Thoracic aorta (tissue), 2 donors: ENCODE results near the gene ABCB8. TPM values are rescaled to one million over a fixed set of nuclear protein-coding genes. Genes with fewer than 3 reads are reported as not detected.

Source experiments
- ATAC-seq: fragments of 150-250 bp; one replicate; pipeline ENCODE4 v1.8.0; 2017; ENCODE audit warnings: low read depth; ENCODE audit not compliant: insufficient number of reproducible peaks, low FRiP score
- DNase-seq: peaks from one replicate; pipeline ENCODE4 v3.0.0-alpha.2; 2020; ENCODE audit warnings: low spot score
- H3K27ac ChIP-seq, 2 donors: fragments of 200-600 bp; sonication (generic); 1 replicate in 1 of 2; 2 replicates in 1 of 2; pipeline ENCODE4 v1.5.1; 2016; ENCODE audit warnings: mild to moderate bottlenecking in 2 of 2, moderate library complexity in 2 of 2
- H3K27me3 ChIP-seq: fragments of 200-600 bp; sonication (generic); replicated peaks from 2 replicates; pipeline ENCODE4 v1.6.0; 2016; ENCODE audit warnings: mild to moderate bottlenecking; ENCODE audit not compliant: insufficient read depth
- H3K36me3 ChIP-seq: fragments of 200-600 bp; sonication (generic); one replicate; pipeline ENCODE4 v1.5.1; 2016
- H3K4me1 ChIP-seq, 2 donors: fragments of 200-600 bp; sonication (generic); 1 replicate in 1 of 2; 2 replicates in 1 of 2; pipeline versions ENCODE4 v1.5.1 to v1.6.0; 2016; ENCODE audit warnings: low read depth in 2 of 2, mild to moderate bottlenecking in 1 of 2; ENCODE audit not compliant: control insufficient read depth in 1 of 2
- H3K4me3 ChIP-seq: fragments of 200-600 bp; sonication (generic); 2 replicates; pipeline ENCODE4 v1.5.1; 2016; ENCODE audit warnings: mild to moderate bottlenecking
- H3K9me3 ChIP-seq: fragments of 200-600 bp; sonication (generic); 2 replicates; pipeline ENCODE4 v1.5.1; 2016
- total RNA-seq, 2 donors: library from RNA; depleted of rRNA; stranded (reverse); fragments of >200 nt; gene quantifications; one replicate each; pipeline versions ENCODE4 v1.1.0 to v1.2.3, GENCODE V29; 2016
- TF ChIP-seq, protein P1 (sequence below): fragments of 200-600 bp; sonication (generic); IDR thresholded peaks from one replicate; pipeline ENCODE4 v1.5.1; 2019; ENCODE audit warnings: antibody characterized with exemption

ABCB8 gene
- 10 to 100 TPM; 34.1 to 35.1 TPM for total RNA-seq

DNA sequence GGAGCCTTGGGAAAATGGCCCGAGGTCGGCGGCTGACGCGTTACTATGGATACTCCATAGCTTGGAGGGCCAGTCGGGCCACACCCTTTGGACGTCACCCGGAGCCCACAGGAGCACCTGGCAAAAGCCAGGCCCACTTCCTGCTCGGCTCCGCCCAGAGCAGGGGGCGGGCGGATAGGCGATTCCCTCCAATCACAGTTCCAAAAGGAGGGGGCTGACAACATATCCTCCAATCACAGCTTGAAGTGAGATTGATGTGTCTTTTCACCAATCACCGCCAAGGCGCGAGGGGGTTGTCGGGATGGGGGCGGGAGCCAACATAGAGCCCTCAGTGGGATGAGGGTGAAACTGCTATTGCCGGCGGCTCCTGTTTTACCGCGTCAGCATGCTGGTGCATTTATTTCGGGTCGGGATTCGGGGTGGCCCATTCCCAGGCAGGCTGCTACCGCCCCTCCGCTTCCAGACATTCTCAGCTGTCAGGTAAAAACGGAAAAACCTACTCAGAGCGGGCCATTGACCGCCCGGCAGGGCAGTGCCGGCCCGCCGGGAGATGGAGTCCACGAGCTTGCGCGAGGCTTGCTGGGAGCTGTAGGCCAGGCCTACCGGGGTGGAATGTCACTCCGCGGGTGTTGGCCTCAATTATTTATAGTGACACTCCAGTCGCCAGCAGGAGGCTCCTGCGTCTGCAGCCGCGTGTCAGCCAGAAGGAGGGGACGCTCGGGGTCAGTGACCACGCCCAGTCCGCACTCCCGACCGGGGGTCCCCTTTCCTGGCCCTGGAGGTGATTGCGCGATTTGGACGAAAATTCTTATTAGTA is at the start of gene ABCB8:
ABCB8 (plus strand) TSS at position 320 of the 817 bp plus-strand sequence; CDS start at position 386, 66 bp downstream.
- TF ChIP-seq, protein P1, sequence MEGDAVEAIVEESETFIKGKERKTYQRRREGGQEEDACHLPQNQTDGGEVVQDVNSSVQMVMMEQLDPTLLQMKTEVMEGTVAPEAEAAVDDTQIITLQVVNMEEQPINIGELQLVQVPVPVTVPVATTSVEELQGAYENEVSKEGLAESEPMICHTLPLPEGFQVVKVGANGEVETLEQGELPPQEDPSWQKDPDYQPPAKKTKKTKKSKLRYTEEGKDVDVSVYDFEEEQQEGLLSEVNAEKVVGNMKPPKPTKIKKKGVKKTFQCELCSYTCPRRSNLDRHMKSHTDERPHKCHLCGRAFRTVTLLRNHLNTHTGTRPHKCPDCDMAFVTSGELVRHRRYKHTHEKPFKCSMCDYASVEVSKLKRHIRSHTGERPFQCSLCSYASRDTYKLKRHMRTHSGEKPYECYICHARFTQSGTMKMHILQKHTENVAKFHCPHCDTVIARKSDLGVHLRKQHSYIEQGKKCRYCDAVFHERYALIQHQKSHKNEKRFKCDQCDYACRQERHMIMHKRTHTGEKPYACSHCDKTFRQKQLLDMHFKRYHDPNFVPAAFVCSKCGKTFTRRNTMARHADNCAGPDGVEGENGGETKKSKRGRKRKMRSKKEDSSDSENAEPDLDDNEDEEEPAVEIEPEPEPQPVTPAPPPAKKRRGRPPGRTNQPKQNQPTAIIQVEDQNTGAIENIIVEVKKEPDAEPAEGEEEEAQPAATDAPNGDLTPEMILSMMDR, result peak; percentile 53

DNA sequence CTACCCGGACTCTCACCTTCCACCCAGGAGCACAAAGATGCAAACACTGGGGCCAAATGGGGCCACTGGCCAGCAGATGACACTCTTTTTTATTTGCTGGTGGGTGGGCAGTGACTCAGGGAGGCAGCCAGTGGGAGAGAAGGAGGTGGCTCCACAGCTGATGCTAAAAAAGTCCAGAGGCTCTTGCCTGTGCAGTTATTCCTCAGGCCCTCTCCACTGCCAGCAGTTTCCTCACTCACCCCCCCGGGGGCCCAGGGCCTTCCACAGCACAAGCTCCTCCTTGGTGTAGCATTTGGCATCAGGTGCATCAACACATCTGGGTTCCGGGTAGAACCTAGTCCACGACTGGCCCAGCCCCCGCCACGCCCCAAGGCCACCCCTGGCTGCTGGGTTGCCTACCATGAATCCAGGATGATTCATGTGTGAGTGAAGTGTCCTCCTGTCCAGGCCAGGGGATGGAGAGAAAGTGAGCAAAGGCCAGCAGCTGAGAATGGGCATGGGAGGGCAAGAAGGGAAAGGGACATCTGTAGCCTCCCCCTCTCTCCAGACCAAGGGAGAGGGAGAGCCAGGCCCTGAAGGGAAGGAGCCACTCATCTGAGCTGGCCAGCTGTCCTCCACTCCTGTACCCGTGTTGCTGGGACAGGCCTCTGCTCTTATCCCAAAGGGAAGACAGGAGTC is 48.4 kb upstream of the ABCB8 start:
- Histone ChIP-seq H3K36me3 (no peaks in the 10 kb centered on the region), H3K4me3 (no peak overlapping the region), H3K27me3 (no peaks in the 10 kb centered on the region), H3K9me3 (no peaks in the 10 kb centered on the region), H3K4me1 (peaks cover 9 to 24% of the 10 kb centered on the region in 2 donors), H3K27ac (no peak overlapping the region)
- DNase-seq (no peak), ATAC-seq (no peak)
- TF ChIP-seq, protein P1, result no peak

More for the DNA sequence above, at the start of gene ABCB8:
- Histone ChIP-seq H3K27ac (peak within 1 kb of the TSS; percentile 51 to 71), H3K36me3 (no peaks in the 10 kb centered on the region), H3K4me1 (peaks cover 7 to 9% of the 10 kb centered on the region in 2 donors), H3K4me3 (peak within 1 kb of the TSS; percentile 89), H3K9me3 (no peaks in the 10 kb centered on the region), H3K27me3 (no peaks in the 10 kb centered on the region)
- peak; percentile 98 for DNase-seq
- ATAC-seq, result peak; percentile 100

DNA sequence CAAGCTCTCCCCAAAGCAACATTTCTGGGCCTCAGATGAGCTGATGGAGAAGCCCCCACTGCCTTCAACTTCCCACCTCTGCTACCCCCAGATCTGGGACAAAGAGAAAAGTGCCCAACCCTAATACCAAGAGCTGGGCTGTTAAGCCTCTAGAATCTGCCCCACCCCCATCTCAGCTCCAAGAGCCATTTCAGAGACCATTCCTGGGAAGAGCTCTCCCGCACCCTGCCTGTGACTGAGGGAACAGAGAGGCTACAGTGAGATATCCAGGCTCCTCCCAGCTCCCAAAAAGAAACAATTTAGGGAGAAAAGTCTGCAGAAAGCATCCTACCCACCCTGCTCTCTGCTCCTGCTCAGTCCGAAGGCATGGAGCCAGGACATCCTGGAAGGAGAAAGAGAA is 47.6 kb upstream of the ABCB8 start:
- no peak for DNase-seq
- peaks cover 9 to 20% of the 10 kb centered on the region in 2 donors for H3K4me1 ChIP-seq
- no peaks in the 10 kb centered on the region for H3K27me3 ChIP-seq
- TF ChIP-seq, protein P1, result no peak
- H3K27ac ChIP-seq, result no peak overlapping the region
- ATAC-seq, result no peak
- H3K4me3 ChIP-seq, result no peak overlapping the region
- H3K36me3 ChIP-seq, result no peaks in the 10 kb centered on the region
- H3K9me3 ChIP-seq, result no peaks in the 10 kb centered on the region

GRCh38 chr7:150981644-150982043 is 46.6 kb upstream of the ABCB8 start:
- ATAC-seq, result no peak
- H3K4me1 ChIP-seq, result peaks cover 9 to 20% of the 10 kb centered on the region in 2 donors

GRCh38 chr7:150982351-150982750 is 45.9 kb upstream of the ABCB8 start:
- Histone ChIP-seq H3K27ac (no peak overlapping the region), H3K4me1 (peaks cover 9 to 14% of the 10 kb centered on the region in 2 donors), H3K36me3 (no peaks in the 10 kb centered on the region), H3K4me3 (no peak overlapping the region), H3K9me3 (no peaks in the 10 kb centered on the region), H3K27me3 (no peaks in the 10 kb centered on the region)
- ATAC-seq, result no peak
- TF ChIP-seq, protein P1, result no peak
- DNase-seq, result no peak

More at GRCh38 chr7:150981644-150982043, 46.6 kb upstream of the ABCB8 start:
- Histone ChIP-seq H3K9me3 (no peaks in the 10 kb centered on the region), H3K36me3 (no peaks in the 10 kb centered on the region), H3K4me3 (no peak overlapping the region), H3K27me3 (no peaks in the 10 kb centered on the region), H3K27ac (no peak overlapping the region)
- no peak for DNase-seq
- TF ChIP-seq, protein P1, result no peak
